Measurements from ENCODE around the gene CHD3.
A peak's percentile ranks its signal among the peaks of the same experiment; 100 is the strongest.
"Not testable (repeated sequence)": the region's sequence is repeated elsewhere in the genome, so short reads cannot be mapped to it uniquely, and the experiment has no call there.

The CHD3 gene

DNA sequence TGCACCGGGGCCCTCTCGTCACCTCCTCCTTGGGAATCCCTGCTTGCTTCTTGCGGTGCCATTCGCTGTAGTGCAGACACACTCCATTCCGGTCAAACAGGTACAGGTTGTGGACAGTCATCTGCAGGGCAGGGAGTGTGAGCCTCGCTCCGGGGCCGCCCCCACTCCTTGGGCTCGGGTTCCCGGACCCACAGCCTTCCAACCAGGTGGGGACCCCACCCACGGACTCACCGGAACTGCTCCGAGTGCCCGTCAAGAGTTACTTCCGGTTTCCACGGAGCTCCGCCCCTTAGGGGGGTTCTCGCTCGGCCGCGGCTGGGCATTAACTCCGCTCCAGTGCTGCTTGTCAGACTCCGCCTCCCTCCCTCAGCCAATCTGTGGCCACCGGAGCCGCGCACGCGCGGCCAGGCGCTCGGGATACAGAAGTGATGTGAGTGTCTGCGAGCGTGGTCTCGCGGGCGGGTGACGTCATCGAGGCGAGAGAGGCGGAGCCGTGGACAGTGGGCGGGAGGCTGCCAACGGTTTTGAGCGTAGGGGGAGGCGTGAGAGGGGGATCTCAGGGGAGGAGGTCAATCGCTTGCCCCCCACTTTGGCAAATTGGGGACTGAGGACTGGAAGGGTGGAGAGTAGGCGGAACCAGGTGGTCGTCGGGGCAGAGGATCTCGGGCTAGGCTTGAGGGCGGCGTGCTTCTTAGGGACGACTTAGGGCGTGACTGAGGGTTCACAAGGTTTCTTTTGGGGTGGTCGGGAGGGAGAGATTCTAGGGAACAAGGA, 43.3 kb downstream of the CHD3 start, which contains the start of the genes CNTROB and TRAPPC1:
Gene CNTROB, plus strand, starts transcription at position 498 of the 774 bp plus-strand sequence. CDS start 874 bp downstream, outside the sequence.
Gene TRAPPC1, minus strand, starts transcription at position 238 of the 774 bp plus-strand sequence. Its CDS starts 117 bp downstream, at position 121.
- DNase-seq (ENCODE audit: low read depth), result peak; percentile 99

DNA sequence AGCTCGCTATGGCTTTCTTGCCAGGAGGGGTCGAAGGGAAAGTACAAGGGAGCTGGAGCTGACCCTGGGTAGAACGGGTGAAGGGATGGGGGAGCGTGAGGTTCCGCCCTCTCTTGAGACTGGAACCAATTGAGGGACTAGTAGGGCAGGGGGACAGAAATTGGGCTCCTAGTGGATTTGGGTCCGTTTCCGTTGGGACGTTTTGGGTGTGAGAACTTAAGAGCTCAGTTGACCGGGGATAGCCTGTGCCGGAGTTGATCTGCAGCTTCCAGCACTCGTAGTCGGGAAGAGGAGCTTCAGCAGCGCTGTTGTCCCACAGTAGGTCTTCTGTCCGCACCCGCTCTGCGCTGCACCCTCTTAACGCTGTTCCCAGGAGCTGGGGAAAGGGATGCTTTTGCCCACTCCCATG, 43.9 kb downstream of the CHD3 start:
- DNase-seq (ENCODE audit: low read depth), result no peak

- DNase-seq (ENCODE audit: low read depth), result no peak
These were observed 44.4 kb downstream of the CHD3 start for GRCh38 chr17:7932949-7933348.

GRCh38 chr17:7935859-7936258, 47.3 kb downstream of the CHD3 start:
- no peak for DNase-seq (ENCODE audit: low read depth)

GRCh38 chr17:7940034-7940433, 51.4 kb downstream of the CHD3 start:
- no peak for DNase-seq (ENCODE audit: low read depth)

GRCh38 chr17:7940743-7941142, 52.2 kb downstream of the CHD3 start:
- no peak for DNase-seq (ENCODE audit: low read depth)

- no peak for DNase-seq (ENCODE audit: low read depth)
These were observed 54.7 kb downstream of the CHD3 start for GRCh38 chr17:7943291-7943690.

GRCh38 chr17:7944326-7944725, 55.7 kb downstream of the CHD3 start:
- DNase-seq (ENCODE audit: low read depth), result no peak

DNA sequence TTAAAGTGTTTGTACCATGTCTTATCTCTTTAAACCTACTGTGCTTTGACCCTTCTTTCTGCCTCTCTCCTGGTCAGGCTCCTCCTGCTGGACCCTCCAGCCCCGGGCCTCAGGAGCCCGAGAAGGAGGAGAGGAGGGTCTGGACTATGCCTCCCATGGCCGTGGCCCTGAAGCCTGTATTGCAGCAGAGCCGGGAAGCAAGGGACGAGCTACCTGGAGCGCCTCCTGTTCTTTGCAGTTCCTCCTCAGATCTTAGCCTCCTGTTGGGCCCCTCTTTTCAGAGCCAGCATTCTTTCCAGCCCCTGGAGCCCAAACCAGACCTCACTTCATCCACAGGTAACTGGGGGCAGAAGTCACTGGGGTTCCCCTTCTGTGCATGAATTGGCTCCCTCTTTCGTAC, 57.1 kb downstream of the CHD3 start:
- DNase-seq (ENCODE audit: low read depth), result no peak

DNA sequence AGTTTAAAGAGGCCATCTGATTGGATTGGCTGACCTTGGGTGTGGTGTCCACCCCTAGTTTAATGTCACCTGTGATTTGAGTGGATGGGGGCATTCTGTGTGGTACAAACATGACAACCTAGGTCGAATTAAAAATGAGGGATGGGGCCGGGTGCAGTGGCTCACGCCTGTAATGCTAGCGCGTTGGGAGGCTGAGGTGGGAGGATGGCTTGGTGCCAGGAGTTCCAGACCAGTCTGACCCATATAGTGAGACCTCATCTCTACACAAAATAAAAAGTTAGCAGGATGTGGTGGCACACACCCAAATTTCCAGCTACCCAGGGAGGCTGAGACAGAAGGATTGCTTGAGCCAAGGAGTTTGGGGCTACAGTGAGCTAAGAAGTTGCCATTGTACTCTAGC, 57.9 kb downstream of the CHD3 start:
- no peak for DNase-seq (ENCODE audit: low read depth)

GRCh38 chr17:7947651-7948050, 59.1 kb downstream of the CHD3 start:
- DNase-seq (ENCODE audit: low read depth), result no peak

- DNase-seq (ENCODE audit: low read depth), result no peak
These were observed 62.0 kb downstream of the CHD3 start for GRCh38 chr17:7950578-7950977.

GRCh38 chr17:7951143-7951792, 62.7 kb downstream of the CHD3 start:
- DNase-seq (ENCODE audit: low read depth), result no peak

DNA sequence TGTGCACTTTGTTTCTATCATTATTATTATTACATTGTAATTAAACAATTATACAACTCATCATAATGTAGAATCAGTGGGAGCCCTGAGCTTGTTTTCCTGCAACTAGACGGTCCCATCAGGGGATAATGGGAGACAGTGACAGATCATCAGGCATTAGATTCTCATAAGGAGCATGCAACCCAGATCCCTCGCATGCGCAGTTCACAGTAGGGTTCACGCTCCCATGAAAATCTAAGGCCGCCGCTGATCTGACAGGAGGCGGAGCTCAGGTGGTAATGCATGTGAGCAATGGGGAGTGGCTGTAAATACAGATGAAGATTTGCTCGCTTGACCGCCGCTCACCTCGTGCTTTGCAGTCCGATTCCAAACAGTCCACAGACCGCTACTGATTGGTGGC, 64.7 kb downstream of the CHD3 start:
- not testable (repeated sequence) for DNase-seq (ENCODE audit: low read depth)

DNA sequence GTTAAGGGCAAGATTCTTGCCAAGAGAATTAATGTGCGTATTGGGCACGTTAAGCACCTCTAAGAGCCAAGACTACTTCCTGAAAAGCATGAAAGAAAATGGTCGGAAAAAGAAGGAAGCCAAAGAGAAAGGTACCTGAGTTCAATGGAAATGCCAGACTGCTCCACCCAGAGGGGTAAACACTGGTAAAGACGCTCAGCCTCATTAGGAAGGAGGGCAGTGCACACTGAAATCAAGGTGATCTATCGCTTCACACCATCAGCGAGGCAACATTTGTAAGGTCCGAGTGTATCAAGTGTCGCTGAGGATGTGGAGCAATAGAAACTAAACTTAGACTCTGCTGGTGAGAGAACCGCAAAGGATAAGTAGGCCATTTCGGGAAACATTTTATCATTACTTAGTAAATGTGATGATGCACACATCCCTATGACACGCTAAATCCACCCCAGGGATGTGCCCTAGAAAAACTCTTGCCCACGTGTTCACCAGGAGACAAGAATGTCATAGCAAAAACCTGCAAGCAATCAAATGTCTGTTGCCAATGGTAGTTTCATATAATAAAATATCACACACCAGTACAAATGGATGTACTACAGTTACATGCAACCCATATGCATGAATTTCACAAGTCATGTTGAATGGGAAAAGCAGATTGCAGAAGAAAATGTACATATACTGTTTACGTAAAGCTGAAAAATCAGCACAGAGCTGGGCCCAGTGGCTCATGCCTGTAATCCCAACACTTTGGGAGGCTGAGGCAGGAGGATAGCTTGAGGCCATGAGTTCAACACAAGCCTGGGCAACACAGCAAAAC, 67.0 kb downstream of the CHD3 start:
- DNase-seq (ENCODE audit: low read depth), result no peak

DNA sequence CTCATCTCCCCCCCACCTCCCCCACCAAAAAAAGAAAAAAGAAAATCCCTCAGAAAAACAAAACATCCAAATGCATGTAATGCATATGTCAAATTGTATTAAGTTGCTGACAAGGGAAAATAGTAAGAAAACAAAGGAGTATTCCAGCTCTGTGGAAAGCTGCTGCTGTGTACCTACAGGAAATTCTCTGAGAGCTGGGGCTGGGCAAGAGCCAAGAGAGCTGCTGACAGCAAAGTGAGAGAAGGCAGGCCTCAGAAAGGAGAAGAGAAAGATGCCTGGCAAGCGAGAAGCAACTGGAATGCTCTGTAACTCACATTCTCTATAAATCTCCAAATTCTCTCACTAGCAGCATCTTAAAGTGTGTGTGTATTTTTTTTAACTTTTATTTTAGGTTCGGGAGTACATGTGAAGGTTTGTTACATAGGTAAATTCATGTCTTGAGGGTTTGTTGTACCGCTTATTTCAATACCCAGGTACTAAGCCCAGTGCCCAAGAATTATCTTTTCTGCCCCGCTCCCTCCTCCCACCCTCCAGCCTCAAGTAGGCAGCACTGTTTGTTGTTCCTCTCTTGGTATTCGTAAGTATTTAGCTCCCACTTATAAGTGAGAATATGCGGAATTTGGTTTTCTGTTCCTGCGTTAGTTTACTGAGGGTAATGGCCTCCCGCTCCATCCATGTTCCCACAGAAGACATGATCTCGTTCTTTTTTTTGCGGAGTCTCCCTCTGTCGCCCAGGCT, 67.8 kb downstream of the CHD3 start:
- no peak for DNase-seq (ENCODE audit: low read depth)

DNA sequence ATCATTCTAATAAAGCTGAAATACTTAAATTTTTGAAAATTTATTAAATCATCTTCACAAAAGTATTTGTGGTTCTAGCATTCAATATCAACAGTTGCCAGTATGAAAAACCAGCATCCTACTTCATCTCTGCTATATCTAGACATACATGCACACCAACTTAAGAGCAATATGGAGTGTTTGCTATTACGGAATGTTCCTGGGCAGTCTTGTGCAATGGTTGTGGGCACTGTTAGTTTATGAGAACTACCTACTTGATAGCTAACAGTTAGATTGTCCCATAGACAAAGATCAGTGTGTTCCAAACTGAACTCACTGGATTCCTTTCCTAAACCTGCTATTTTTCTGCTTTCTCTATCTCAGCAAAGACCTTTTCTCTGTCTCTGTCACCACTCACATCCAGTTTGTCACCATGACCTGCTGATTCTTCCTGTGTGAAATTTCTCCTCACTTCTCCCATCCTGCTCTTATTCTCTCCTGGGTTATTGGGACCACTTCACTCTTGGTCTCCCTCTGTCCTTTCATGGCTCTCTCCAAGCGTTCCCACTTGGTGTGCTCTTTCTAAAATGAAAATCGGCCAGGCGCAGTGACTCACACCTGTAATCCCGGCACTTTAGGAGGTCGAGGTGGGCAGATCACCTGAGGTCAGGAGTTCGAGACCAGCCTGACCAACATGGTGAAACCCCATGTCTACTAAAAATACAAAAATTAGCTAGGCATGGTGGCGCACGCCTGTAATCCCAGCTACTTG, 71.1 kb downstream of the CHD3 start:
- no peak for DNase-seq (ENCODE audit: low read depth)

DNA sequence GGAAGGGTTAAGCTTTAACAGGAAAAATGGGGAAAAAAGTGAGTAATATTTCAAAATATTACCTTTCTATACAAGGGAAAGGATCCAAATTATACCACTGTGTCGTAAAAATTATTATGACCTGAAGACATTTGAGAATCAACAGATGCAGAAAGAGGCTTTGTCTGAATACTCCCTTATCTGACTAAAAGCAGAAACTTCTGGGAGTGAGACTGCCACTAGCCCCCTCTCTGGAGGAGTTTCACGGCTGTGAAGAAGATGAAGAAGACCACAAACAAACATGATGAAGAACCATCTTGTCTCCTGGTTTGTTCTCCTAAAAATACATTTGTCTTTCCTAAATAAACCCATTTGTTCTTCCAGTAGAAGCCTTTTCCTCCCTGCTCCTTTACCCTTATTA, 72.8 kb downstream of the CHD3 start:
- DNase-seq (ENCODE audit: low read depth), result no peak
